NCI-H128 (cell line): ENCODE data around the gene TPBGL.

ENCODE experiments used
- DNase-seq: peaks from one replicate; lab custom pipeline; 2025; ENCODE audit not compliant: unreplicated experiment; lab: John Stamatoyannopoulos, UW

The TPBGL gene

DNA sequence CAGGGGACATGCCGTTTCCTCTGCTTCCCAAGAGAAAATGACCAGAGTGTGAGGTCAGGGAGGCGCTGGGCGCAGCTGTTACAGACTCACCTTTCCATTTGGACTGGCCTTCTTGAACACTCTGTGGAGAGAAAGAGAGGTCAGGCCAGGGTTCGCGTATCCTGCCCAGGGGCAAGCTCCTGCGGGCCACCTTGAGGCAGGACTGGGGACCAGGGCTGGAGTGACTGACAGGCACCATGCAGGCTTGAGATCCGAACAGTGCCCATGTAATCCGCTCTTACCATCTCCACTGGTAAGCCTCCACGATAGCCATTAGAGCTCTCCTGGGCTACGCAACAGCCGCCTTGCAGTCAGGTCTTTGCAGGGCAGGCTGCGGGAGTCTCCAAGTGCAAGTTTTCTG lies 49.3 kb downstream of the TPBGL start:
- no peak for DNase-seq

DNA sequence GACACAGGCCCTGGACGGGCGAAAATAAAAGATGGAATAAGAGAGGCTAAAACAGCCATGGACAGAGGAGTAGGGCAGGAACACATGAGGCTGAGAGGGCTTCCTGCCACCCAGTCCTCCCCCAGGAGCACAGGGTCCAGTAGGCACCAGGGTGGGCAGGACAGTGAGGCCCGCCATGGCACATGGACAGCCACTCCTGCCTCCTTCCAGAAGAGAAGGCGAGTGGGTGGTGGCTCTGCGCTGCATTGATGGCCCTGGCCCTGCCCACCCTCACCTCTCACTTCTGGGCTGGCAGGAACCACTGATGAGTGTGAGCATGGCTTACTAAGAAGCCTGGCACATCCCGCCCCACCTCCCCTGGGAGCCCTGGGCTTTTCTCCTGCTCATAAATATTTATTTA lies 51.2 kb downstream of the TPBGL start:
- DNase-seq = no peak

DNA sequence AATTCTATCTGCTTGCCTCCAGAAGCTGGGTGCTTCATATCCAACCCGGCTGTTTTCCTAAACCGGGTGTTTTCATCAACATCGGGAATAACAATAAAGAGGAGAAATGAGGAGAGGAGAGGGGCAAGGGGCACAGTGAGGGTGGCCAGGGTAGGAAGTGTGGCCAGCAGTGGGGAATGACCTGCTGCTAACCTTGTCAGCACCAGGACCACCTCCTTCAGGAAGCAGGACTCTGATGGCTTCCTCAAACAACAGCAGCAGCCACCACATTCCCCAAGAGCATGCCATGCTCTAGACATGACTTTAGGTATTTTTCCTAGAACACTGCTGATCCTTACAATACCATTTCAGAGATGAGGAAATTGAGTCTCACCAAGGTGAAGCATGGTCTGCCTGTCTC lies 52.4 kb downstream of the TPBGL start:
- DNase-seq = no peak
